GM23248 (cell line): ENCODE measurements around the gene LRP2BP. TPM values are rescaled to one million over a fixed set of nuclear protein-coding genes. Genes with fewer than 3 reads are reported as not detected.

Source experiments
- DNase-seq: peaks from one replicate; pipeline ENCODE4 v3.0.0-alpha.2; 2015
- H2AFZ ChIP-seq: fragments of 200-600 bp; sonication (generic); 2 replicates; pipeline ENCODE4 v1.6.1; 2016; ENCODE audit warnings: antibody characterized with exemption
- H3F3A ChIP-seq: fragments of 200-600 bp; sonication (generic); 2 replicates; pipeline ENCODE4 v1.6.1; 2016; ENCODE audit warnings: mild to moderate bottlenecking, antibody characterized with exemption, mixed run types; ENCODE audit not compliant: insufficient read depth
- H3K27ac ChIP-seq: fragments of 200-600 bp; sonication (generic); 2 replicates; pipeline ENCODE4 v1.5.1; 2016; ENCODE audit warnings: mild to moderate bottlenecking
- H3K27me3 ChIP-seq: fragments of 200-600 bp; sonication (generic); replicated peaks from 2 replicates; pipeline ENCODE4 v1.6.1; 2016; ENCODE audit warnings: mild to moderate bottlenecking; ENCODE audit not compliant: insufficient read depth
- H3K36me3 ChIP-seq: fragments of 200-600 bp; sonication (generic); 2 replicates; pipeline ENCODE4 v1.6.1; 2016; ENCODE audit warnings: low read depth, mild to moderate bottlenecking
- H3K4me1 ChIP-seq: fragments of 200-600 bp; sonication (generic); 2 replicates; pipeline ENCODE4 v1.6.1; 2016; ENCODE audit warnings: mild to moderate bottlenecking; ENCODE audit not compliant: insufficient read depth
- H3K4me2 ChIP-seq: fragments of 200-600 bp; sonication (generic); one replicate; pipeline ENCODE4 v1.6.1; 2016; ENCODE audit warnings: mild to moderate bottlenecking; ENCODE audit not compliant: unreplicated experiment
- H3K4me3 ChIP-seq: fragments of 200-600 bp; sonication (generic); 2 replicates; pipeline ENCODE4 v1.5.1; 2016; ENCODE audit warnings: mild to moderate bottlenecking
- H3K79me2 ChIP-seq: fragments of 200-600 bp; sonication (generic); 2 replicates; pipeline ENCODE4 v1.6.1; 2016; ENCODE audit warnings: mild to moderate bottlenecking; ENCODE audit not compliant: insufficient read depth
- H3K9ac ChIP-seq: fragments of 200-600 bp; sonication (generic); 2 replicates; pipeline ENCODE4 v1.6.1; 2016; ENCODE audit warnings: mild to moderate bottlenecking
- H3K9me2 ChIP-seq: fragments of 200-600 bp; sonication (generic); 2 replicates; pipeline ENCODE4 v1.6.1; 2016; ENCODE audit warnings: mixed run types, mild to moderate bottlenecking, moderate library complexity; ENCODE audit not compliant: insufficient read depth
- H3K9me3 ChIP-seq: fragments of 200-600 bp; sonication (generic); one replicate; pipeline ENCODE4 v1.6.1; 2017; ENCODE audit warnings: low read depth
- H4K20me1 ChIP-seq: fragments of 200-600 bp; sonication (generic); 2 replicates; pipeline ENCODE4 v1.6.0; 2016; ENCODE audit not compliant: insufficient read depth
- EZH2 ChIP-seq: fragments of 200-600 bp; sonication (generic); IDR thresholded peaks from 2 replicates; pipeline ENCODE4 v1.6.1; 2018; ENCODE audit warnings: antibody characterized with exemption, mild to moderate bottlenecking; ENCODE audit not compliant: insufficient read depth, poor library complexity, severe bottlenecking
- EZH2phosphoT487 ChIP-seq: fragments of 200-600 bp; sonication (generic); IDR thresholded peaks from 2 replicates; pipeline ENCODE4 v1.6.1; 2018; ENCODE audit warnings: antibody characterized with exemption, moderate library complexity, mild to moderate bottlenecking, low read depth; ENCODE audit not compliant: insufficient read depth
- WGBS, 2 experiments: methylation state at CpG; one replicate each; pipeline ENCODE4 v1.1.6; 2015 to 2017; ENCODE audit warnings: low lambda C conversion rate in 2 of 2, low coverage in 1 of 2; ENCODE audit errors: missing lambda C conversion rate in 2 of 2; 5-methylcytosine and 5-hydroxymethylcytosine counted together
- in situ Hi-C: fragments of 300-500 bp; cut with MboI; formaldehyde crosslinking; loops from 2 replicates; pipeline ENCODE4 v1.15.0; 2020
- polyA plus RNA-seq: library from polyadenylated mRNA; unstranded; fragments of >200 nt; fragmentation: Nextera tagmentation; extraction: Ambion mirVana; gene quantifications from 2 replicates; pipeline ENCODE4 v1.2.1, GENCODE V29; 2016
- total RNA-seq: library from RNA; depleted of rRNA; stranded (reverse); fragments of >200 nt; shearing (Covaris generic); gene quantifications from 2 replicates; pipeline ENCODE4 v1.2.3, GENCODE V29; 2014

The LRP2BP gene
- total and polyA plus RNA-seq, 2 experiments from 2014 or later, result 0.76 TPM; not detected in 1

DNA sequence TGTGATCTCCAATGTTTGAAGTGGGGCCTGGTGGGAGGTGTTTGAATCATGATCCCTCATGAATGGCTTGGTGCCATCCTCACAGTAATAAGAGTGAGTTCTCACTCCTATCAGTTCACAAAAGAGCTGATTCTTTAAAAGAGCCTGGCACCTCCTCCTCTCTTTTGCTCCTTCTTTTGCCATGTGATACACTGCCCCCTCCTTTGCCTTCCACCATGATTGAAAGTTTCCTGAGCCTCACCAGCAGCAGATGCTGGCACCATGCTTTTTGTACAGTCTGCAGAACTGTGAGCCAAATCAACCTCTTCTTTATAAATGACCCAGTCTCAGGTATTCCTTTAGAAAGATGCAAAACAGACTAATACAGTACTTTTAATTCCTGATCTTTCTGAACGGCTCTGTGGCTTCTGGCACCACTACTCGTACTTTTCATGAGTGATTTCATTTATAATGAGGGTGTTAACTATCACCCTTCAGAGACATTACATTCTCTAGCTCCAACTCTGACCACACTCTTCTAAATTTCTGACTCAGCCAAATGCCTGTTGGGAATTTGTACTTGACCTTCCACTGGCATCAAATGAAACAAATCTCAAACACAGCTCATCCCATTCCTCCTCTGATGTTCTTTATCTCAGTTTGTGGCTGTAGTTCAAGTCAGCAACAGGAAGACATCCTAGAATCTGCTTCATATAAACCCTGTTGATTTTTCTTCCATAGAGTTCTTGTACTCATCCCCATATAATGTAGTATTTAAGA lies 25.8 kb upstream of the LRP2BP start:
- Histone ChIP-seq H3K36me3 (peaks cover 7% of the 10 kb centered on the region; the same call in 1 of the 2 replicates), H3K79me2 (peaks cover 26% of the 10 kb centered on the region), H3K9me2 (no peaks in the 10 kb centered on the region), H3K4me3 (0 out of 2 replicates have a peak overlapping the region, but pooled peaks have one; percentile 7), H3K4me2 (peak overlapping the region; percentile 13), H4K20me1 (no peaks in the 10 kb centered on the region; the same call in 1 of the 2 replicates), H3K27me3 (no peaks in the 10 kb centered on the region), H3K9me3 (no peaks in the 10 kb centered on the region), H3F3A (peaks cover 16% of the 10 kb centered on the region), H3K9ac (no peak overlapping the region), H3K27ac (no peak overlapping the region; the same call in 1 of the 2 replicates), H3K4me1 (peaks cover 22% of the 10 kb centered on the region), H2AFZ (no peak overlapping the region)
- DNase-seq, result peak; percentile 69
- WGBS, 2 experiments, result 2 to 4% methylated on average over 2 of the region's 2 CpGs
- TF ChIP-seq EZH2phosphoT487 (no peak), EZH2 (no peak)
- in situ Hi-C loops, result no loop called here

DNA sequence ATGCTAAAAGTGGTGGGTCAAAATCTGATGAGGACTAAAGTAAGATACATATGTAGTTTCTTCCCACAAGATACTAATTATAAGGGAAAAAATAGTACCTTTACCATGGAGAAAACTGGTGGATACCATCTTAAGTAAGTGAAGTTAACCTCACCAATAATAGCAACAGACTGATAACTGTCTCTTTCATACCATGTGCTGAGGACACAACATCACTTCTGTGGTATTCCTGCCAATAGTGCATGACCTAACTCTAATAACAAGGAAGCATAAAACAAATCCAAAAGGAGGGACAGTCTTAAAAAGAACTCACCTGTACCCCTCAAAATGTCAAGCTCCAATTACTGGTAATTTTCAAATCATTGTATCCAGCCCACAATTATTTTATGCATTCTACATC lies 21.2 kb upstream of the LRP2BP start:
- no peaks in the 10 kb centered on the region for H3K27me3 ChIP-seq
- H3K4me2 ChIP-seq, result no peak overlapping the region
- H3F3A ChIP-seq, result peaks cover 6% of the 10 kb centered on the region
- TF ChIP-seq EZH2phosphoT487 (no peak), EZH2 (no peak)
- no peak overlapping the region for H3K27ac ChIP-seq
- peaks cover 26% of the 10 kb centered on the region for H3K36me3 ChIP-seq
- no peak overlapping the region for H3K9ac ChIP-seq
- H3K79me2 ChIP-seq, result no peaks in the 10 kb centered on the region
- no peaks in the 10 kb centered on the region for H3K9me3 ChIP-seq
- DNase-seq, result no peak
- H2AFZ ChIP-seq, result no peak overlapping the region
- no peak overlapping the region for H3K4me3 ChIP-seq
- no peaks in the 10 kb centered on the region for H3K9me2 ChIP-seq
- no peaks in the 10 kb centered on the region for H4K20me1 ChIP-seq
- peaks cover 7% of the 10 kb centered on the region for H3K4me1 ChIP-seq
- in situ Hi-C loops, result no loop called here

DNA sequence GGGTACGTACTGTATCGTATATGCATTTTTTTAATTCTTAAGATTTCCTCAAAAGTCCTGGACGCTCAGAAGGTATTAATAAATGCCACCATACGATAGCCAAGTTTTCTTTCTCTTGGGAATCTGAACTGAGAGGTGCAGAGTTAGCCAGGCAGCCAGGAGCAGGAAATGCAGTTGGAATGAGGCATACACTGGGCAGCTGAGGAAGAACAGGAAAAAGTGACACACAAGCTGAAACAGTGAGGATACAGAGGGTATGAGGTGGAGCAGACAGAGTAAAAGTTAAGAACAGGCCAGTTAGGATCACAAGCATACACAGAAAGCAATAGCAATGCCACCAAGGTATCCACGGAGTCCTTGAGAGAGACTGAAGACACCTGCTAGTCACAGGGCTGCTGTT lies 16.7 kb upstream of the LRP2BP start:
- H2AFZ ChIP-seq, result no peak overlapping the region
- TF ChIP-seq EZH2, result no peak
- no peak for TF ChIP-seq EZH2phosphoT487
- H3F3A ChIP-seq, result no peaks in the 10 kb centered on the region
- H3K4me2 ChIP-seq, result no peak overlapping the region
- H3K4me3 ChIP-seq, result no peak overlapping the region
- H3K9me2 ChIP-seq, result no peaks in the 10 kb centered on the region
- H3K9ac ChIP-seq, result no peak overlapping the region
- no peaks in the 10 kb centered on the region for H4K20me1 ChIP-seq
- H3K36me3 ChIP-seq, result peaks cover 34% of the 10 kb centered on the region
- no peaks in the 10 kb centered on the region for H3K27me3 ChIP-seq
- H3K9me3 ChIP-seq, result no peaks in the 10 kb centered on the region
- no peaks in the 10 kb centered on the region for H3K4me1 ChIP-seq
- H3K79me2 ChIP-seq, result no peaks in the 10 kb centered on the region
- in situ Hi-C loops, result no loop called here
- no peak overlapping the region for H3K27ac ChIP-seq
- peak; percentile 30 for DNase-seq
- 89 to 93% methylated on average over 5 of the region's 5 CpGs for WGBS, 2 experiments

DNA sequence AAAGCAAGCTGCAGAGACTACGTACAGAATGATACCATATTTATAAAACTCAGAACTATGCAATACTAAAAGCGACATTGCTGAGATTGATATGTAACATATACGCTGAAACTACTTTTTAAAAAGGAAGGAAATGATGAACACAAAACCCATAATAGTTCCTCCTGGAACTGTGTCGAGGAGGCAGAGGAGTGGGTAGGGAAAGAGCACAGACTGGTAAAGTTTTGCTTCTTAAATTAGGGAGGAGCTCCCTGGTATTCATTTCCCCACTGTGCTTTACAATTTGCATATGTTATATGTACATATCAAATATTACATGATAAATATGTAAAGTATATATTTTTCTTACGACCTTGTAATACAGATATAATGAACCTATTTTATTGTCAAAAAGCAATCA lies 16.1 kb upstream of the LRP2BP start:
- H3K36me3 ChIP-seq, result peaks cover 34% of the 10 kb centered on the region
- H3K27ac ChIP-seq, result no peak overlapping the region
- no peaks in the 10 kb centered on the region for H3F3A ChIP-seq
- WGBS, 2 experiments, result 86 to 89% methylated on average over 5 of the region's 5 CpGs
- no peaks in the 10 kb centered on the region for H3K9me3 ChIP-seq
- no peaks in the 10 kb centered on the region for H3K27me3 ChIP-seq
- no peaks in the 10 kb centered on the region for H3K79me2 ChIP-seq
- no peak overlapping the region for H3K4me2 ChIP-seq
- no peaks in the 10 kb centered on the region for H3K4me1 ChIP-seq
- H2AFZ ChIP-seq, result no peak overlapping the region
- H4K20me1 ChIP-seq, result no peaks in the 10 kb centered on the region
- H3K9ac ChIP-seq, result no peak overlapping the region
- no peak for DNase-seq
- no peaks in the 10 kb centered on the region for H3K9me2 ChIP-seq
- H3K4me3 ChIP-seq, result no peak overlapping the region
- in situ Hi-C loops, result no loop called here
- no peak for TF ChIP-seq EZH2
- TF ChIP-seq EZH2phosphoT487, result no peak

DNA sequence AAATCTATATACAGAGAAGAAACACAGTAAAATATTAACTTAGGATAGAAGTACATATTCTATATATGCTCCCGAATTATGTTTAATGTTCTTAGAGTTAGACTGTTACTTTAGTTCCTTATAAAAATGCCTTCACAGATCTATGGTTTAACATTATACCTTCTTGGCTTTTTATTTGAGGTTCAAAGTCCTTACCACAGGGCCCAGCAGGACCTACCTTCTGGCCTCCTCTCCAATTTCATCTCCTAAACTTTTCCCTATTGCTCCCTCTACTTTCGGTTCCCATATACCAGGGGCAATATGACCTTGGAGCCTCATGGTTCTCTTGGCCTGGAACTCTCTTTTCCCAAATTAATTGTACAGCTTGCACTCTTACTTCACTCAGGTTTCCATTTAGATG lies 12.7 kb upstream of the LRP2BP start:
- no peaks in the 10 kb centered on the region for H3K9me2 ChIP-seq
- H3K27ac ChIP-seq, result no peak overlapping the region
- no peak overlapping the region for H3K9ac ChIP-seq
- no peaks in the 10 kb centered on the region for H3F3A ChIP-seq
- H3K36me3 ChIP-seq, result peaks cover 21% of the 10 kb centered on the region
- H3K4me1 ChIP-seq, result no peaks in the 10 kb centered on the region
- 99 to 100% methylated on average over 2 of the region's 2 CpGs for WGBS, 2 experiments
- no peaks in the 10 kb centered on the region for H3K27me3 ChIP-seq
- no peak for DNase-seq
- no peak overlapping the region for H3K4me3 ChIP-seq
- H2AFZ ChIP-seq, result no peak overlapping the region
- TF ChIP-seq EZH2phosphoT487, result no peak
- in situ Hi-C loops, result no loop called here
- H3K9me3 ChIP-seq, result no peaks in the 10 kb centered on the region
- no peaks in the 10 kb centered on the region for H4K20me1 ChIP-seq
- H3K79me2 ChIP-seq, result no peaks in the 10 kb centered on the region
- H3K4me2 ChIP-seq, result no peak overlapping the region
